ENCODE results near the gene SNAPIN.

DNA sequence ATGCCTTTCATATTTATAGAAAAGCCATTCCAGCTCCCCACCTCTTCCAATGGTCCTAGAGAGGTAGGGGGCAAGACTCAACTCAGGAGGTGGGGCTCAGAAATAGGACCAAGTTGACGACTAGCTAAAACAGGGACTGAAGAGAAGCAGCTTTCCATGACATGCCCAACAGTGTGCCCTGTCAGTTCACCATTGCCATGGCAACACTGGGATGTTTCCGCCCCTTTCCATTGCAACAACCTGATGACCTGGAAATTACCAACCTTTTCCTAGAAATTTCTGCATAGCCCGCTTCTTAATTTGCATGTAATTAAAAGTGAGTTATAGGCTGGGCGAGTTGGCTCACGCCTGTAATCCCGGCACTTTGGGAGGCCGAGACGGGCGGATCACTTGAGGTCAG is 47.0 kb downstream of the SNAPIN start:
- TF ChIP-seq, protein P1, sequence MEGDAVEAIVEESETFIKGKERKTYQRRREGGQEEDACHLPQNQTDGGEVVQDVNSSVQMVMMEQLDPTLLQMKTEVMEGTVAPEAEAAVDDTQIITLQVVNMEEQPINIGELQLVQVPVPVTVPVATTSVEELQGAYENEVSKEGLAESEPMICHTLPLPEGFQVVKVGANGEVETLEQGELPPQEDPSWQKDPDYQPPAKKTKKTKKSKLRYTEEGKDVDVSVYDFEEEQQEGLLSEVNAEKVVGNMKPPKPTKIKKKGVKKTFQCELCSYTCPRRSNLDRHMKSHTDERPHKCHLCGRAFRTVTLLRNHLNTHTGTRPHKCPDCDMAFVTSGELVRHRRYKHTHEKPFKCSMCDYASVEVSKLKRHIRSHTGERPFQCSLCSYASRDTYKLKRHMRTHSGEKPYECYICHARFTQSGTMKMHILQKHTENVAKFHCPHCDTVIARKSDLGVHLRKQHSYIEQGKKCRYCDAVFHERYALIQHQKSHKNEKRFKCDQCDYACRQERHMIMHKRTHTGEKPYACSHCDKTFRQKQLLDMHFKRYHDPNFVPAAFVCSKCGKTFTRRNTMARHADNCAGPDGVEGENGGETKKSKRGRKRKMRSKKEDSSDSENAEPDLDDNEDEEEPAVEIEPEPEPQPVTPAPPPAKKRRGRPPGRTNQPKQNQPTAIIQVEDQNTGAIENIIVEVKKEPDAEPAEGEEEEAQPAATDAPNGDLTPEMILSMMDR (IDR thresholded peaks at IDR 0.05; ENCODE audit: low read length), result no peak
- no peak for TF ChIP-seq EZH2 (optimal IDR thresholded peaks at IDR 0.05; ENCODE audit: low read depth, low read length)

Measured in MM.1S (cell line).